Left lung (tissue), 10 donors: ENCODE results near the gene ALDH1A1. TPM values are rescaled to one million over a fixed set of nuclear protein-coding genes. Genes with fewer than 3 reads are reported as not detected.

Experiments used
- ATAC-seq: fragments of 200-7000 bp; cut with Tn5 transposase; one replicate; pipeline ENCODE4 v1.9.1; 2020; ENCODE audit warnings: moderate library complexity
- DNase-seq, 4 donors: peaks; one replicate each; pipeline ENCODE4 v3.0.0-alpha.2; 2013 to 2020
- H3K27ac ChIP-seq, 2 donors: fragments of 200-600 bp; sonication (generic) in 1 of 2; one replicate each; pipeline versions ENCODE4 v1.5.0 to v1.8.0; 2020 to 2021
- H3K27me3 ChIP-seq, 2 donors: fragments of 200-600 bp; sonication (generic) in 1 of 2; one replicate each; pipeline versions ENCODE4 v1.5.0 to v1.8.0; 2020 to 2021
- H3K36me3 ChIP-seq, 2 donors: fragments of 200-600 bp; sonication (generic) in 1 of 2; one replicate each; pipeline versions ENCODE4 v1.5.0 to v1.8.0; 2020 to 2021
- H3K4me1 ChIP-seq, 2 donors: fragments of 200-600 bp; one replicate each; pipeline ENCODE4 v1.8.0; 2021
- H3K4me3 ChIP-seq, 2 donors: fragments of 200-600 bp; sonication (generic) in 1 of 2; one replicate each; pipeline versions ENCODE4 v1.5.0 to v1.8.0; 2020 to 2021; ENCODE audit warnings: mild to moderate bottlenecking in 1 of 2
- H3K9me3 ChIP-seq, 2 donors: fragments of 200-600 bp; sonication (generic) in 1 of 2; one replicate each; pipeline versions ENCODE4 v1.5.0 to v1.8.0; 2020 to 2021
- CTCF ChIP-seq, 2 donors: fragments of 200-600 bp; sonication (generic) in 1 of 2; IDR thresholded peaks; one replicate each; pipeline versions ENCODE4 v1.5.0 to v1.8.0; 2021; ENCODE audit warnings: antibody characterized with exemption in 2 of 2
- intact Hi-C, 2 donors: fragments of 100-400 bp; cut with DNase I; formaldehyde crosslinking; loops; one replicate each; pipeline versions ENCODE4 v1.11.2 to v1.14.2; 2022
- polyA plus RNA-seq, 6 donors: library from polyadenylated mRNA; unstranded; fragments of 120-200 nt; gene quantifications; one replicate each; pipeline ENCODE4 v1.2.1, GENCODE V29; 2013; ENCODE audit not compliant: insufficient read length in 6 of 6
- total RNA-seq, 2 donors: library from RNA; stranded (reverse); fragmentation: NEBNext Ultra II Directional; extraction: Animal tissue kit (Norgen Biotek cat#: 25700); gene quantifications; one replicate each; pipeline ENCODE4 v1.2.1, GENCODE V29; 2021
- donor health status: DM: no; HTN: yes; CAD: no.
- donor health status: DM: no; HTN: no; CAD: no.

Gene ALDH1A1
- total and polyA plus RNA-seq, 8 donors: 23.2 to 126 (median 46.6) TPM

- no peak for ATAC-seq
- H3K36me3 ChIP-seq: peaks cover 0 to 5% of the 10 kb centered on the region in 2 donors
- DNase-seq: no peak
- H3K27me3 ChIP-seq: no peaks in the 10 kb centered on the region
- no peaks in the 10 kb centered on the region for H3K4me1 ChIP-seq
- H3K27ac ChIP-seq: no peak overlapping the region
- intact Hi-C loops: no loop called here
- H3K9me3 ChIP-seq: no peaks in the 10 kb centered on the region
- TF ChIP-seq CTCF (IDR thresholded peaks at IDR 0.05): no peak
- H3K4me3 ChIP-seq: no peak overlapping the region
These were observed 41.5 kb downstream of the ALDH1A1 start for GRCh38 chr9:72911247-72911775.

- no peak overlapping the region for H3K27ac ChIP-seq
These were observed 43.4 kb downstream of the ALDH1A1 start for GRCh38 chr9:72909428-72909827.

GRCh38 chr9:72907421-72907820, 45.4 kb downstream of the ALDH1A1 start:
- TF ChIP-seq CTCF (IDR thresholded peaks at IDR 0.05): no peak
- H3K27ac ChIP-seq: no peak overlapping the region
- no peaks in the 10 kb centered on the region for H3K36me3 ChIP-seq
- no peaks in the 10 kb centered on the region for H3K4me1 ChIP-seq
- DNase-seq (no peak), ATAC-seq (no peak)
- H3K9me3 ChIP-seq: no peaks in the 10 kb centered on the region
- no peaks in the 10 kb centered on the region for H3K27me3 ChIP-seq
- no peak overlapping the region for H3K4me3 ChIP-seq
- intact Hi-C loops: no loop called here

More at GRCh38 chr9:72909428-72909827, 43.4 kb downstream of the ALDH1A1 start:
- Histone ChIP-seq H3K36me3 (no peaks in the 10 kb centered on the region), H3K9me3 (no peaks in the 10 kb centered on the region), H3K4me3 (no peak overlapping the region), H3K4me1 (no peaks in the 10 kb centered on the region), H3K27me3 (no peaks in the 10 kb centered on the region)
- TF ChIP-seq CTCF (IDR thresholded peaks at IDR 0.05): no peak
- ATAC-seq (no peak), DNase-seq (no peak)
- intact Hi-C loops: no loop called here

- Histone ChIP-seq H3K36me3 (no peaks in the 10 kb centered on the region), H3K4me1 (no peaks in the 10 kb centered on the region), H3K9me3 (no peaks in the 10 kb centered on the region), H3K27ac (no peak overlapping the region), H3K27me3 (no peaks in the 10 kb centered on the region), H3K4me3 (no peak overlapping the region)
- no peak for ATAC-seq
- no peak for TF ChIP-seq CTCF (IDR thresholded peaks at IDR 0.05)
- intact Hi-C loops: no loop called here
- DNase-seq: no peak
These were observed 46.0 kb downstream of the ALDH1A1 start for GRCh38 chr9:72906810-72907209.

GRCh38 chr9:72905514-72906480, 47.1 kb downstream of the ALDH1A1 start:
- ATAC-seq (no peak), DNase-seq (no peak)
- no peak overlapping the region for H3K4me3 ChIP-seq
- H3K27ac ChIP-seq: no peak overlapping the region
- no peaks in the 10 kb centered on the region for H3K27me3 ChIP-seq
- H3K9me3 ChIP-seq: no peaks in the 10 kb centered on the region
- no peak for TF ChIP-seq CTCF (IDR thresholded peaks at IDR 0.05)
- intact Hi-C loops: no loop called here
- H3K36me3 ChIP-seq: no peaks in the 10 kb centered on the region
- H3K4me1 ChIP-seq: no peaks in the 10 kb centered on the region
